Measurements from ENCODE around the gene TRIM42.

TRIM42 gene

DNA sequence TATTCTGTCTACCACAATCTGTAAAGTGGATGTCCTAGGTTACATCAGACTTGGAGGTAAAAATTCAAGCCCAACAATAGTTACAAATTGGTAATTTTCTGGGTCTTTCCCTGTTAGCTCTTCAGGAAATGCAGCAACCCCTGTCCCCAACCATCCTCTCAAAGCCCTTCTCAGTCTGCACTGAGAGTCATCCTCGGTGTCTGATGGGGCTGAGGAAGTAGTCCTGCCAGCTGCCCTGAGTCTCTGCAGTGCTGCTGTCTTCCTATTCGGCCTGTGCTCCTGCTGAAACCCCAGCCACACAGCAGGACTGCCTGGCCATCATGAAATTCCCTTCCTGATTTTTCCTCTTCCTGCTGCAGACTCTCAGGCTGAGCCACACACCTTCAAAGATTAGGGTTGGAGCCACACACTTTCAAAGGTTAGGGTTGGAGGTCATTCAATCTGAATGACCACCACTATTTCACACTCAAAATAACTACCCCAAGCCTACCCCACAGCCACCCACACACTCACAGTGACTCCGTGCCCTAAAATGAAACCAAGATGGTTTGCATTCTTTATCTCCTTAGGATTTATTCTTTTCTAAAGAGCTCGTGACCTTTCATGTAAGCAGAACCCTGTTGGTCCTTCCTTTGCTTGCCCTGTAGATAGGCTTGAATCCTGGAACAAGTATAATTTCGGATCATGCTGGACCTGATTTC is 17.6 kb downstream of the TRIM42 start:
- H3K4me3 ChIP-seq (replicated peaks in 1 of 2; ENCODE audit: low read depth in 2 of 2, low read length in 2 of 2), result no peak overlapping the region
- DNase-seq (ENCODE audit: low read depth in 2 of 2), result no peak
- TF ChIP-seq, protein P1, sequence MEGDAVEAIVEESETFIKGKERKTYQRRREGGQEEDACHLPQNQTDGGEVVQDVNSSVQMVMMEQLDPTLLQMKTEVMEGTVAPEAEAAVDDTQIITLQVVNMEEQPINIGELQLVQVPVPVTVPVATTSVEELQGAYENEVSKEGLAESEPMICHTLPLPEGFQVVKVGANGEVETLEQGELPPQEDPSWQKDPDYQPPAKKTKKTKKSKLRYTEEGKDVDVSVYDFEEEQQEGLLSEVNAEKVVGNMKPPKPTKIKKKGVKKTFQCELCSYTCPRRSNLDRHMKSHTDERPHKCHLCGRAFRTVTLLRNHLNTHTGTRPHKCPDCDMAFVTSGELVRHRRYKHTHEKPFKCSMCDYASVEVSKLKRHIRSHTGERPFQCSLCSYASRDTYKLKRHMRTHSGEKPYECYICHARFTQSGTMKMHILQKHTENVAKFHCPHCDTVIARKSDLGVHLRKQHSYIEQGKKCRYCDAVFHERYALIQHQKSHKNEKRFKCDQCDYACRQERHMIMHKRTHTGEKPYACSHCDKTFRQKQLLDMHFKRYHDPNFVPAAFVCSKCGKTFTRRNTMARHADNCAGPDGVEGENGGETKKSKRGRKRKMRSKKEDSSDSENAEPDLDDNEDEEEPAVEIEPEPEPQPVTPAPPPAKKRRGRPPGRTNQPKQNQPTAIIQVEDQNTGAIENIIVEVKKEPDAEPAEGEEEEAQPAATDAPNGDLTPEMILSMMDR (IDR thresholded peaks at IDR 0.05; ENCODE audit: low read depth, low read length), result no peak

DNA sequence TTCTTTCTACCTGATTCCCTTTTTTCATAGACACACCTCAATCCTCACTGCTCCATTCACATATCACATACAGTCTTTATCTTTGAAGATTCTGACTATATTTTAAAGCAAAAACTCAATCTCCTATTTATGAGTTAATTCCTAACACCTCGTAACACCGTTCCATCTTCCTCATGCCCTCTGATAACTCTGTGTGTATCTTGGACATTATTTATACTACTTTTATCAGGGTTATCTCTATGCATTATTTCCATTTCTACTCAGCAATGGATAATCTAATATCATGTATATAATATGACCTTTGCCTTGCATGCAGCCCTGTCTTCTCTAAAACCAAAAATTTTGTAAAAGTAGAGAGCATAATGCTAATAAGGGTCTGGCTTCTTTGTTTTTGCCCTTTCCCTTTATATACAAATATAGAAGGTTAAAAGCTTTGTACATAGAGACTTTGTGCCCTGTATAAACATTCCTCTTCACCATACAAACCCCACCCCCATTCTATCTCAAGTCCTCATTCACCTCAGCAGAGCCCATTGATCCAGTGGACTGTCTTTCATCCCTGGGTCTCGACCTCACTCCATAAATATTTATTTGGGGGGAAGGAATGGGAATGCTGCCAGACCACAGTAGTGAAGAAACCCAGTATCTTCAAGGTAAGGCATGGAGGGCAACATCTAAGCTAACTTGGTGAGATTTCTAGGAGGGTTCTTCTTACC is 21.8 kb downstream of the TRIM42 start:
- H3K4me3 ChIP-seq (replicated peaks in 1 of 2; ENCODE audit: low read depth in 2 of 2, low read length in 2 of 2), result no peak overlapping the region
- no peak for DNase-seq (ENCODE audit: low read depth in 2 of 2)
- TF ChIP-seq, protein P1 (IDR thresholded peaks at IDR 0.05; ENCODE audit: low read depth, low read length), result no peak

DNA sequence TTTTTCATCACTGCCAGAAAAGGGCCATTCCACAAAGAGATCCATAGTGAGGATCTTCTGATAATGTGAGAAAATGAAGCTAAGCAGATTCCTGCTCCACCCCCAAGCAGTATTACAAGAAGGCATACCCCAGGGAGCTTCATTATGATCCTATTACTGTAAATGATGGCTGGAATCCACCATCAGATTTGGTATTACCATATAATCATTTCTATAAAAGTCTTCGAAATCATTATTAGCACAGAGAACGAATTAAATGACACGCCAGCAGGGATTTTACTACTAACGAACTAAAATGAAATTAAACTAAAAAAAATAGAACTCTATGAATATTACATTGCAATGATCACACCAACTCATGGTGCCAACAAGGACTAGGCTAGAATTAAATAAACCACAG is 24.4 kb downstream of the TRIM42 start:
- TF ChIP-seq, protein P1 (IDR thresholded peaks at IDR 0.05; ENCODE audit: low read depth, low read length), result no peak
- no peak overlapping the region for H3K4me3 ChIP-seq (replicated peaks in 1 of 2; ENCODE audit: low read depth in 2 of 2, low read length in 2 of 2)
- no peak for DNase-seq (ENCODE audit: low read depth in 2 of 2)

DNA sequence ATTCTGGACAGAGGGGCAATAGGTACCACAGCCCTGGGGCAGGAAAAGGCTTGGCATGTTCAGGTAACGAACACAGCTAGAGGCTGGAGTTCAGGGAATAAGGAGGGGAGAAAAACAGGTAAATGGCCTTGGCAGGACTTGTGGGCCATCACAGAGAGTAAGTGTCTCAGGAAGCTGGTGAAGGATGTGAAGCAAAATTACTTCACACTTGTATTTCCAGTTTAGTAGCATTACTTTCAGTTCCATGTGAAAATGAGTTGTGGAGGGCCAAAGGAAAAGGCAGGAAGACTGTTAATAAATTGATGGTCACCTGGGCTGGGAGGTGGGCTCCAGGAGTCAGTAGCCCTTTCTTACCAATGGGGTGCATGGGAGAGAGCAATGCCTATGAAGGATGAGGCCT is 25.6 kb downstream of the TRIM42 start:
- H3K4me3 ChIP-seq (replicated peaks in 1 of 2; ENCODE audit: low read depth in 2 of 2, low read length in 2 of 2), result no peak overlapping the region
- DNase-seq (ENCODE audit: low read depth in 2 of 2), result no peak
- TF ChIP-seq, protein P1 (IDR thresholded peaks at IDR 0.05; ENCODE audit: low read depth, low read length), result no peak

DNA sequence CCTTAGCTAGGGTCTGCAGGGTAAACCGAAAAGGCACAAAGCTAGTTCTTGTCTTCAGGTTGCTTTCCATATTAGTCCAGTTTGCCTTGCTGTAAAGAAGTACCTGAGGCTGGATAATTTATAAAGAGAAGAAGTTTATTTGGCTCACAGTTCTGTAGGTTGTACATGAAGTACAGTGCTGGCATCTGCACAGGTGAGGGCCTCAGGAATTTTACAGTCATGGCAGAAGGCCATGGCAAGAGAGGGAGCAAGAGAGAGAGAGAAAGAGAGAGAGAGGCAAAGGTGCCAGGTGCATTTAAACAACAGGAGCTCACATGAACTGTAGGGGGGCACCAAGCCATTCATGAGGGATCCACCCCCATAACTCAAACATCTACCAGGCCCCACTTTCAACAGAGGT is 26.9 kb downstream of the TRIM42 start:
- no peak overlapping the region for H3K4me3 ChIP-seq (replicated peaks in 1 of 2; ENCODE audit: low read depth in 2 of 2, low read length in 2 of 2)
- TF ChIP-seq, protein P1 (IDR thresholded peaks at IDR 0.05; ENCODE audit: low read depth, low read length), result no peak
- DNase-seq (ENCODE audit: low read depth in 2 of 2), result no peak

DNA sequence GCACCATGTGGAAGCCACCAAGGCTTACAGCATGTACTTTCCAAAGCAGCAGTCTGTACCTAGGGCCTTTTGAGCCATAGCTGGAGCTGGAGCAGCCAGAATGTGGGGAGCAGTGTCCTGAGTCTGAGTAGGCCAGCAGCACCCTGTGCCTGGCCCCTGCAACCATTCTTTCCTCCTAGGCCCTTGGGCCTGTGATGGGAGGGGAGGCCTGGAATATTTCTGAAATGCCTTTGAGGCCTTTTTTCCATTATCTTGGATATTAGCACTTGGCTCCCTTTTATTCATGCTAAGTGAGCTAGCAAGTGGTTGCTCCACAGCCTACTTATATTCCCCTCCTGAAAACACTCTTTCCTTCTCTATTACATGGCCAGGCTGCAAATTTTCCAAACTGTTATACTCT is 28.1 kb downstream of the TRIM42 start:
- TF ChIP-seq, protein P1 (IDR thresholded peaks at IDR 0.05; ENCODE audit: low read depth, low read length), result no peak
- DNase-seq (ENCODE audit: low read depth in 2 of 2), result no peak
- H3K4me3 ChIP-seq (replicated peaks in 1 of 2; ENCODE audit: low read depth in 2 of 2, low read length in 2 of 2), result no peak overlapping the region

Data from cardiac fibroblast (primary cell).